CD4-positive, CD25-positive, alpha-beta regulatory T cell (primary cell): ENCODE data around the gene SPIN2A. TPM values are rescaled to one million over a fixed set of nuclear protein-coding genes. Genes with fewer than 3 reads are reported as not detected.
A peak's percentile ranks its signal among the peaks of the same experiment; 100 is the strongest.
"Not testable (repeated sequence)": the region's sequence is repeated elsewhere in the genome, so short reads cannot be mapped to it uniquely, and the experiment has no call there.

Experiments used
- ATAC-seq, 2 donors: fragments of 150-1000 bp; cut with Tn5 transposase; one replicate each; pipeline ENCODE4 v1.10.0; 2021; ENCODE audit warnings: low read depth in 2 of 2, moderate number of reproducible peaks in 2 of 2, moderate library complexity in 1 of 2
- DNase-seq, 3 donors: peaks; one replicate each; pipeline versions ENCODE4 v3.0.0 to v3.0.0-alpha.2; 2012 to 2022; ENCODE audit warnings: mixed read lengths in 1 of 3
- H3K27ac ChIP-seq: one replicate; pipeline ENCODE4 v1.7.0; 2013; ENCODE audit warnings: mild to moderate bottlenecking, low read length; ENCODE audit not compliant: insufficient read depth, poor library complexity, severe bottlenecking
- H3K27me3 ChIP-seq: one replicate; pipeline ENCODE4 v1.7.0; 2013; ENCODE audit warnings: low read length; ENCODE audit not compliant: control insufficient read depth, insufficient read depth
- H3K36me3 ChIP-seq: one replicate; pipeline ENCODE4 v1.7.0; 2013; ENCODE audit warnings: mild to moderate bottlenecking, low read length, moderate library complexity; ENCODE audit not compliant: control insufficient read depth, insufficient read depth
- H3K4me1 ChIP-seq: 2 replicates; pipeline ENCODE4 v1.7.0; 2013; ENCODE audit warnings: mild to moderate bottlenecking, low read length; ENCODE audit not compliant: insufficient read depth, control insufficient read depth, poor library complexity, severe bottlenecking
- H3K4me3 ChIP-seq: one replicate; pipeline ENCODE4 v1.7.0; 2013; ENCODE audit warnings: low read depth, mild to moderate bottlenecking, low read length, moderate library complexity
- H3K9me3 ChIP-seq, 2 experiments: 1 replicate in 1 of 2; 2 replicates in 1 of 2; pipeline ENCODE4 v1.7.0; 2013; ENCODE audit warnings: low read length in 2 of 2, mild to moderate bottlenecking in 1 of 2, moderate library complexity in 1 of 2; ENCODE audit not compliant: control insufficient read depth in 2 of 2
- H3K27ac Mint-ChIP-seq, 3 donors: one replicate each; pipeline ENCODE4 v1.8.0; 2020 to 2022; ENCODE audit warnings: mild to moderate bottlenecking in 3 of 3, mixed read lengths in 3 of 3, moderate library complexity in 2 of 3
- H3K27me3 Mint-ChIP-seq: one replicate; pipeline ENCODE4 v1.8.0; 2022; ENCODE audit warnings: mild to moderate bottlenecking, mixed read lengths
- H3K36me3 Mint-ChIP-seq: one replicate; pipeline ENCODE4 v1.8.0; 2020; ENCODE audit warnings: mixed read lengths
- H3K4me1 Mint-ChIP-seq, 4 donors: one replicate each; pipeline ENCODE4 v1.8.0; 2020 to 2022; ENCODE audit warnings: mixed read lengths in 4 of 4, mild to moderate bottlenecking in 1 of 4
- H3K4me3 Mint-ChIP-seq, 4 donors: one replicate each; pipeline ENCODE4 v1.8.0; 2020 to 2022; ENCODE audit warnings: mild to moderate bottlenecking in 4 of 4, mixed read lengths in 4 of 4, moderate library complexity in 3 of 4
- H3K9me3 Mint-ChIP-seq, 7 donors: one replicate each; pipeline ENCODE4 v1.8.0; 2020 to 2022; ENCODE audit warnings: mixed read lengths in 7 of 7, mild to moderate bottlenecking in 3 of 7, moderate library complexity in 2 of 7
- polyA plus RNA-seq, 4 donors: library from polyadenylated mRNA; unstranded; fragments of 300-500 nt; fragmentation: Illumina TruSeq; gene quantifications; one replicate each; pipeline ENCODE4 v1.2.3, GENCODE V29; 2021
- total RNA-seq: library from RNA; stranded (reverse); gene quantifications from one replicate; pipeline ENCODE4 v1.2.3, GENCODE V29; 2022

SPIN2A gene
- total and polyA plus RNA-seq, 5 donors from 2014 or later: 0.10 to 0.81 (median 0.29) TPM; not detected in 1

- Mint-ChIP-seq H3K4me1 (peaks cover 0 to 20% (median 14%) of the 10 kb centered on the region in 4 donors), H3K27ac (peak within 1 kb of the TSS; percentile 87 to 91 (median 90)), H3K27me3 (no peaks in the 10 kb centered on the region), H3K36me3 (peaks cover 5% of the 10 kb centered on the region), H3K9me3 (peaks cover 0 to 2% (median 0%) of the 10 kb centered on the region in 7 donors), H3K4me3 (peak within 1 kb of the TSS; percentile 90 to 98 (median 94))
- H3K4me1 ChIP-seq: peaks cover 3% of the 10 kb centered on the region
- H3K9me3 ChIP-seq: no peaks in the 10 kb centered on the region
- H3K27ac ChIP-seq: peak within 1 kb of the TSS; percentile 23
- peak; percentile 60 to 89 (median 67) for DNase-seq
- no peaks in the 10 kb centered on the region for H3K27me3 ChIP-seq
- H3K4me3 ChIP-seq: peak within 1 kb of the TSS; percentile 68
- no peaks in the 10 kb centered on the region for H3K36me3 ChIP-seq
- ATAC-seq: peak; percentile 97
Observed at GRCh38 chrX:57121162-57121755, 15.9 kb downstream of the SPIN2A start, which contains the start of gene SPIN2B. SPIN2B (minus strand) TSS chrX:57121548.

- Histone ChIP-seq H3K4me3 (peak overlapping the region; percentile 19), H3K27ac (peak overlapping the region; percentile 23)
- not testable (repeated sequence) for H3K4me1 ChIP-seq, DNase-seq, ATAC-seq, H3K27me3 ChIP-seq, H3K9me3 Mint-ChIP-seq, H3K36me3 Mint-ChIP-seq, H3K36me3 ChIP-seq, H3K27me3 Mint-ChIP-seq, H3K9me3 ChIP-seq
- Mint-ChIP-seq H3K4me3 (peak overlapping the region; percentile 90 to 98 (median 94)), H3K27ac (peak overlapping the region; percentile 87 to 91 (median 90)), H3K4me1 (peaks cover 0 to 20% (median 14%) of the 10 kb centered on the region in 4 donors)
Observed at GRCh38 chrX:57120619-57121161, 16.5 kb downstream of the SPIN2A start.

GRCh38 chrX:57119416-57119815, 17.8 kb downstream of the SPIN2A start:
- ATAC-seq (no peak), DNase-seq (no peak)
- H3K4me3 ChIP-seq: no peak overlapping the region
- Mint-ChIP-seq H3K27me3 (no peaks in the 10 kb centered on the region), H3K27ac (peak overlapping the region in 2 of 3 donors; percentile 18 to 58), H3K36me3 (peaks cover 5% of the 10 kb centered on the region), H3K4me1 (peaks cover 0 to 15% (median 9%) of the 10 kb centered on the region in 4 donors), H3K4me3 (peak overlapping the region in 2 of 4 donors; percentile 13 to 33), H3K9me3 (no peaks in the 10 kb centered on the region)
- peaks cover 3% of the 10 kb centered on the region for H3K4me1 ChIP-seq
- no peak overlapping the region for H3K27ac ChIP-seq
- H3K36me3 ChIP-seq: no peaks in the 10 kb centered on the region
- H3K27me3 ChIP-seq: no peaks in the 10 kb centered on the region
- H3K9me3 ChIP-seq: no peaks in the 10 kb centered on the region

- H3K9me3 ChIP-seq, H3K4me3 ChIP-seq, ATAC-seq, H3K36me3 Mint-ChIP-seq, H3K27me3 ChIP-seq, H3K27me3 Mint-ChIP-seq, H3K36me3 ChIP-seq, DNase-seq, H3K9me3 Mint-ChIP-seq, H3K27ac ChIP-seq, H3K4me3 Mint-ChIP-seq, H3K4me1 ChIP-seq, H3K27ac Mint-ChIP-seq: not testable (repeated sequence)
- peaks cover 0 to 14% (median 9%) of the 10 kb centered on the region in 4 donors for H3K4me1 Mint-ChIP-seq
Observed at GRCh38 chrX:57117566-57117965, 19.6 kb downstream of the SPIN2A start.

- Mint-ChIP-seq H3K4me1 (no peaks in the 10 kb centered on the region), H3K27me3 (no peaks in the 10 kb centered on the region), H3K27ac (no peak overlapping the region), H3K9me3 (peaks cover 0 to 7% (median 0%) of the 10 kb centered on the region in 7 donors), H3K36me3 (peaks cover 20% of the 10 kb centered on the region), H3K4me3 (no peak overlapping the region)
- Histone ChIP-seq H3K4me1 (no peaks in the 10 kb centered on the region), H3K36me3 (no peaks in the 10 kb centered on the region), H3K27me3 (no peaks in the 10 kb centered on the region), H3K27ac (no peak overlapping the region), H3K4me3 (no peak overlapping the region), H3K9me3 (peaks cover 0 to 4% of the 10 kb centered on the region in 2 experiments)
- ATAC-seq (no peak), DNase-seq (no peak)
Observed at GRCh38 chrX:57104921-57105398, 32.2 kb downstream of the SPIN2A start.

- H3K27me3 ChIP-seq: no peaks in the 10 kb centered on the region
- no peak overlapping the region for H3K27ac ChIP-seq
- no peaks in the 10 kb centered on the region for H3K4me1 ChIP-seq
- H3K27me3 Mint-ChIP-seq: no peaks in the 10 kb centered on the region
- ATAC-seq: no peak
- DNase-seq: no peak
- H3K27ac Mint-ChIP-seq: no peak overlapping the region
- no peak overlapping the region for H3K4me3 Mint-ChIP-seq
- H3K9me3 Mint-ChIP-seq: peaks cover 0 to 12% (median 0%) of the 10 kb centered on the region in 7 donors
- peaks cover 17% of the 10 kb centered on the region for H3K36me3 Mint-ChIP-seq
- no peak overlapping the region for H3K4me3 ChIP-seq
- H3K4me1 Mint-ChIP-seq: no peaks in the 10 kb centered on the region
- H3K36me3 ChIP-seq: no peaks in the 10 kb centered on the region
- peaks cover 0 to 4% of the 10 kb centered on the region in 2 experiments for H3K9me3 ChIP-seq
Observed at GRCh38 chrX:57104406-57104805, 32.8 kb downstream of the SPIN2A start.

GRCh38 chrX:57103489-57103888, 33.7 kb downstream of the SPIN2A start:
- H3K27ac Mint-ChIP-seq: no peak overlapping the region

More at GRCh38 chrX:57103489-57103888, 33.7 kb downstream of the SPIN2A start:
- Mint-ChIP-seq H3K36me3 (peaks cover 17% of the 10 kb centered on the region), H3K27me3 (no peaks in the 10 kb centered on the region), H3K4me3 (no peak overlapping the region), H3K9me3 (peaks cover 0 to 14% (median 0%) of the 10 kb centered on the region in 7 donors), H3K4me1 (no peaks in the 10 kb centered on the region)
- Histone ChIP-seq H3K27ac (no peak overlapping the region), H3K27me3 (no peaks in the 10 kb centered on the region), H3K9me3 (peaks cover 0 to 4% of the 10 kb centered on the region in 2 experiments), H3K36me3 (no peaks in the 10 kb centered on the region), H3K4me1 (no peaks in the 10 kb centered on the region), H3K4me3 (no peak overlapping the region)
- no peak for ATAC-seq
- DNase-seq: no peak
